H1 (cell line): ENCODE data around the gene POTEF. TPM values are rescaled to one million over a fixed set of nuclear protein-coding genes. Genes with fewer than 3 reads are reported as not detected.
"Not testable (repeated sequence)": the region's sequence is repeated elsewhere in the genome, so short reads cannot be mapped to it uniquely, and the experiment has no call there.

ENCODE experiments used
- CTCF ChIA-PET: fragments of 300-600 bp; sonication (Branson Sonifier 250); formaldehyde crosslinking; loops from one replicate; lab custom pipeline; 2021; ENCODE audit not compliant: partially characterized antibody; lab: Charles Lee
- POLR2A ChIA-PET: fragments of 300-600 bp; sonication (Branson Sonifier 250); formaldehyde crosslinking; loops from one replicate; lab custom pipeline; 2021; ENCODE audit warnings: inconsistent platforms; ENCODE audit not compliant: partially characterized antibody; lab: Charles Lee
- DNase-seq, 2 experiments: peaks; one replicate each; pipeline versions ENCODE4 v3.0.0 to v3.0.0-alpha.2; 2010 to 2022; ENCODE audit warnings: low spot score in 2 of 2, low read depth in 1 of 2, mixed read lengths in 1 of 2
- FAIRE-seq: peaks from 2 replicates; lab custom pipeline; 2011; peaks lifted over from hg19 to GRCh38; lab: Jason Lieb, UNC
- H2AFZ ChIP-seq: 2 replicates; pipeline ENCODE4 v1.8.1; 2012; ENCODE audit warnings: low read length, inconsistent platforms
- H2AK5ac ChIP-seq: 2 replicates; pipeline ENCODE4 v1.6.1; 2013; ENCODE audit warnings: low read depth, low read length
- H2BK120ac ChIP-seq: replicated peaks from 2 replicates; pipeline ENCODE3; 2013; ENCODE audit warnings: low read depth, low read length, inconsistent platforms
- H2BK12ac ChIP-seq: 2 replicates; pipeline ENCODE4 v1.6.1; 2013; ENCODE audit warnings: low read depth, low read length
- H2BK15ac ChIP-seq: 2 replicates; pipeline ENCODE4 v1.6.1; 2013; ENCODE audit warnings: low read length
- H2BK20ac ChIP-seq: 2 replicates; pipeline ENCODE4 v1.6.1; 2013; ENCODE audit warnings: low read length
- H2BK5ac ChIP-seq: 2 replicates; pipeline ENCODE4 v1.6.1; 2013; ENCODE audit warnings: low read depth, low read length
- H3K14ac ChIP-seq: 2 replicates; pipeline ENCODE4 v1.6.1; 2013; ENCODE audit warnings: inconsistent platforms; ENCODE audit not compliant: insufficient read length
- H3K18ac ChIP-seq: 2 replicates; pipeline ENCODE4 v1.6.1; 2013; ENCODE audit warnings: low read length; ENCODE audit errors: extremely low read depth
- H3K23ac ChIP-seq: 2 replicates; pipeline ENCODE4 v1.6.1; 2013; ENCODE audit warnings: inconsistent platforms; ENCODE audit not compliant: insufficient read length
- H3K23me2 ChIP-seq: 2 replicates; pipeline ENCODE4 v1.6.1; 2013; ENCODE audit warnings: low read depth, low read length
- H3K27ac ChIP-seq: 2 replicates; pipeline ENCODE4 v1.6.1; 2011; ENCODE audit warnings: low read depth, low read length, inconsistent platforms
- H3K27me3 ChIP-seq, 4 experiments: replicated peaks in 1 of 4; 1 replicate in 1 of 4; 2 replicates in 3 of 4; pipeline versions ENCODE4 v1.6.1 to v1.8.1; 2011 to 2013; ENCODE audit warnings: low read length in 3 of 4, mild to moderate bottlenecking in 3 of 4, inconsistent platforms in 2 of 4, mixed read lengths in 2 of 4, moderate library complexity in 1 of 4; ENCODE audit not compliant: control insufficient read depth in 3 of 4, insufficient read depth in 3 of 4; ENCODE audit errors: extremely low read depth in 1 of 4
- H3K36me3 ChIP-seq, 4 experiments: 2 replicates each; pipeline versions ENCODE4 v1.6.1 to v1.8.1; 2011 to 2013; ENCODE audit warnings: mild to moderate bottlenecking in 4 of 4, low read length in 3 of 4, moderate library complexity in 2 of 4, control low read depth in 1 of 4, inconsistent platforms in 1 of 4; ENCODE audit not compliant: insufficient read depth in 4 of 4, control insufficient read depth in 2 of 4
- H3K4ac ChIP-seq: replicated peaks from 2 replicates; pipeline ENCODE3; 2013; ENCODE audit warnings: low read length, low read depth, mixed read lengths, inconsistent platforms; ENCODE audit not compliant: insufficient read length
- H3K4me1 ChIP-seq, 4 experiments: replicated peaks in 1 of 4; 1 replicate in 1 of 4; 2 replicates in 3 of 4; pipeline versions ENCODE4 v1.6.1 to v1.8.1; 2011 to 2013; ENCODE audit warnings: low read length in 3 of 4, inconsistent platforms in 2 of 4, mixed read lengths in 1 of 4; ENCODE audit not compliant: insufficient read depth in 4 of 4, control insufficient read depth in 3 of 4
- H3K4me2 ChIP-seq, 2 experiments: 2 replicates each; pipeline versions ENCODE4 v1.6.1 to v1.8.1; 2011 to 2013; ENCODE audit warnings: low read depth in 2 of 2, low read length in 2 of 2, control low read depth in 1 of 2, inconsistent platforms in 1 of 2, mild to moderate bottlenecking in 1 of 2; ENCODE audit not compliant: insufficient read depth in 1 of 2
- H3K4me3 ChIP-seq, 4 experiments: fragments of 200-600, 300-600 bp in 1 of 4; sonication (generic), shearing (Covaris generic), sonication (Bioruptor Twin) in 1 of 4; 2 replicates each; pipeline versions ENCODE4 v1.5.1 to v1.8.1; 2011 to 2016; ENCODE audit warnings: low read length in 4 of 4, low read depth in 3 of 4, control low read depth in 2 of 4, inconsistent platforms in 2 of 4, mild to moderate bottlenecking in 2 of 4, mixed read lengths in 1 of 4, moderate library complexity in 1 of 4; ENCODE audit not compliant: insufficient read depth in 2 of 4; ENCODE audit errors: extremely low read depth in 1 of 4
- H3K56ac ChIP-seq: replicated peaks from 2 replicates; pipeline ENCODE3; 2013; ENCODE audit warnings: low read depth, mild to moderate bottlenecking, mixed read lengths, low read length, inconsistent platforms; ENCODE audit not compliant: insufficient read length
- H3K79me1 ChIP-seq: 2 replicates; pipeline ENCODE4 v1.6.1; 2013; ENCODE audit warnings: low read depth, low read length, control low read depth
- H3K79me2 ChIP-seq, 2 experiments: 2 replicates each; pipeline versions ENCODE4 v1.6.1 to v1.8.1; 2012 to 2013; ENCODE audit warnings: low read length in 2 of 2, mild to moderate bottlenecking in 2 of 2, inconsistent platforms in 1 of 2; ENCODE audit not compliant: insufficient read depth in 2 of 2, control insufficient read depth in 1 of 2
- H3K9ac ChIP-seq, 4 experiments: replicated peaks in 1 of 4; 1 replicate in 1 of 4; 2 replicates in 3 of 4; pipeline versions ENCODE4 v1.6.1 to v1.8.1; 2011 to 2013; ENCODE audit warnings: low read depth in 3 of 4, low read length in 3 of 4, control low read depth in 2 of 4, mild to moderate bottlenecking in 2 of 4, moderate library complexity in 2 of 4, inconsistent platforms in 1 of 4; ENCODE audit errors: extremely low read depth in 1 of 4
- H3K9me3 ChIP-seq, 2 experiments: 2 replicates each; pipeline versions ENCODE4 v1.6.1 to v1.8.1; 2012 to 2013; ENCODE audit warnings: mild to moderate bottlenecking in 2 of 2, moderate library complexity in 2 of 2, control low read depth in 1 of 2, inconsistent platforms in 1 of 2, low read depth in 1 of 2, low read length in 1 of 2, mixed read lengths in 1 of 2; ENCODE audit not compliant: insufficient read depth in 2 of 2
- H4K20me1 ChIP-seq, 2 experiments: replicated peaks in 1 of 2; 2 replicates each; pipeline versions ENCODE3 to v1.8.1; 2011 to 2013; ENCODE audit warnings: inconsistent platforms in 2 of 2, low read length in 2 of 2, mild to moderate bottlenecking in 1 of 2; ENCODE audit not compliant: insufficient read depth in 2 of 2, control insufficient read depth in 1 of 2
- H4K5ac ChIP-seq: 2 replicates; pipeline ENCODE4 v1.6.1; 2013; ENCODE audit warnings: low read length, low read depth, mixed read lengths, inconsistent platforms; ENCODE audit not compliant: insufficient read length
- H4K8ac ChIP-seq: 2 replicates; pipeline ENCODE4 v1.8.0; 2013; ENCODE audit warnings: mild to moderate bottlenecking, moderate library complexity, low read length, inconsistent platforms; ENCODE audit not compliant: insufficient read depth; ENCODE audit errors: extremely low read depth
- H4K91ac ChIP-seq: replicated peaks from 2 replicates; pipeline ENCODE3; 2013; ENCODE audit warnings: low read length, mixed read lengths, inconsistent platforms; ENCODE audit not compliant: insufficient read length
- WGBS, 2 experiments: shearing (Covaris generic) in 1 of 2; methylation state at CpG; one replicate each; pipeline versions ENCODE4 v1.1.6 to v1.1.7; 2013 to 2015; ENCODE audit warnings: low lambda C conversion rate in 2 of 2, mixed read lengths in 2 of 2, inconsistent platforms in 1 of 2, low coverage in 1 of 2, missing lambda C conversion rate in 1 of 2; ENCODE audit not compliant: insufficient replicate concordance in 2 of 2, insufficient coverage in 1 of 2, insufficient read length in 1 of 2; ENCODE audit errors: extremely low coverage in 1 of 2, missing lambda C conversion rate in 1 of 2; 5-methylcytosine and 5-hydroxymethylcytosine counted together
- polyA plus RNA-seq, 7 experiments: library from polyadenylated mRNA; depleted of rRNA in 3 of 7; stranded (reverse) in 5 of 7; unstranded in 2 of 7; fragments of >200 nt in 5 of 7; fragments of 200-250 nt in 2 of 7; gene quantifications; 1 replicate in 5 of 7; 2 replicates in 1 of 7; 4 replicates in 1 of 7; pipeline versions ENCODE4 v1.2.1 to v1.2.3, GENCODE V29; 2011 to 2013; ENCODE audit warnings: missing spikeins in 2 of 7, mixed read lengths in 2 of 7
- total RNA-seq: library from RNA; stranded (reverse); fragmentation: NEBNext Ultra II Directional; extraction: Animal tissue kit (Norgen Biotek cat#: 25700); gene quantifications from 2 replicates; pipeline ENCODE4 v1.2.1, GENCODE V29; 2021
- TF ChIP-seq, protein P1 (sequence below), 3 experiments: IDR thresholded peaks; 1 replicate in 2 of 3; 2 replicates in 1 of 3; pipeline versions ENCODE4 v1.5.1 to v1.6.1; 2011; ENCODE audit warnings: low read length in 3 of 3, mild to moderate bottlenecking in 3 of 3, inconsistent platforms in 2 of 3, low read depth in 1 of 3, moderate library complexity in 1 of 3; ENCODE audit not compliant: insufficient read depth in 1 of 3; ENCODE audit errors: control extremely low read depth in 1 of 3

POTEF gene
- total and polyA plus RNA-seq, 2 of the 8 experiments (the other 6 are each of a cell fraction or from before 2014, with no cell fraction given), result 0.24 to 0.36 TPM

DNA sequence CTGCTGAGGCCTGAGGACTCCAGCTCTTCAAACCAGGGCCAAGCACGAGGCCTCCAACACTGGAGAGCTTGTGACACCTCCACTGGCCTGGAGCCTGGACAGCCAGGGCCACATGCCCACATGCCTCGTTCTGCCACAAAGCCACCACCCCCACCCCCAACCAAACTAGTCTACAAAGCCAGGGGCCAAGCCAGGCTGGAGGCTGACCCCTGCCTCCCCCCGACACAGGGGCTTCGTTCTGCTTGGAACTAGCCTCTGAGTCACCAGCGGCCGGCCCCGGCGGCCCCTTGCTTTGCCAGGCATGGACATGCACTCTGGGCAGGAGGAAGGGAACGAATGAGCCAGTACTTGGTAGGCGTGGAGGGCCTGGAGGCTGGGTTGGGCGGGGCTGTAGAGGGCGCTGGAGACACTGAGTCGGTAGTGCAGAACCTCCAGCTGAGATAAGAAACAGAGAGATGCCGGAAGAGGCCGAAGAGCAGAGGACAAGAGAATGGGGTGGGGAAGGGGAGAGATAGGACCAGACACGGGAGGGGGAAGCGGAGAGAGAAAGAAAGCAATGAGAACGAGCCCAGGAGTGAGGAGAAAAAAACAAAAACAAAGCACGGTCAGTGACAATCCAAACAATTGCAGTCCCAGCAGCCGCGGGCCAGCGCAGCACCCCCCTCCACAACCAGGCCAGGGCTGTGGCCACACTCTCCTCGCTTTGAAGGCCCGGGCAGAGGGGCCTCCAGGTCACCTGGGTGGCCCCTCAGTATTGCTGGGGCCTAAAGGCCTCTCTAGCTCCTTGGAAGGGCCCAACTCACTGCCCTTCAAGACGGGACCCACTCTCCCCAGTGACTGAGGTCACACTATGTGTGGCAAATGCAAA lies 32.0 kb upstream of the POTEF start:
- not testable (repeated sequence) for H3K23me2 ChIP-seq, DNase-seq, H3K27ac ChIP-seq, H3K23ac ChIP-seq, H2AFZ ChIP-seq, H3K27me3 ChIP-seq, H3K18ac ChIP-seq, H3K4me2 ChIP-seq, H2BK5ac ChIP-seq, H4K8ac ChIP-seq, H3K9me3 ChIP-seq, H3K4me3 ChIP-seq, H4K5ac ChIP-seq, FAIRE-seq, H2BK12ac ChIP-seq, H4K91ac ChIP-seq, H3K4me1 ChIP-seq, H3K56ac ChIP-seq, H3K79me2 ChIP-seq, H2BK20ac ChIP-seq, H2BK15ac ChIP-seq, H4K20me1 ChIP-seq, H2BK120ac ChIP-seq, H3K4ac ChIP-seq, H2AK5ac ChIP-seq, H3K14ac ChIP-seq, H3K9ac ChIP-seq, H3K79me1 ChIP-seq
- ChIA-PET POLR2A (interaction anchor here (1.0 kb wide), 1 partner anchor 20 kb away, joined by 4 read pairs; the partner anchor contains the start of gene SMPD4), CTCF (interaction anchor here (0.6 to 1.7 kb wide), 2 partner anchors 10 to 172 kb away, joined by 4 read pairs; no protein-coding TSS in a partner anchor)
- TF ChIP-seq, protein P1, sequence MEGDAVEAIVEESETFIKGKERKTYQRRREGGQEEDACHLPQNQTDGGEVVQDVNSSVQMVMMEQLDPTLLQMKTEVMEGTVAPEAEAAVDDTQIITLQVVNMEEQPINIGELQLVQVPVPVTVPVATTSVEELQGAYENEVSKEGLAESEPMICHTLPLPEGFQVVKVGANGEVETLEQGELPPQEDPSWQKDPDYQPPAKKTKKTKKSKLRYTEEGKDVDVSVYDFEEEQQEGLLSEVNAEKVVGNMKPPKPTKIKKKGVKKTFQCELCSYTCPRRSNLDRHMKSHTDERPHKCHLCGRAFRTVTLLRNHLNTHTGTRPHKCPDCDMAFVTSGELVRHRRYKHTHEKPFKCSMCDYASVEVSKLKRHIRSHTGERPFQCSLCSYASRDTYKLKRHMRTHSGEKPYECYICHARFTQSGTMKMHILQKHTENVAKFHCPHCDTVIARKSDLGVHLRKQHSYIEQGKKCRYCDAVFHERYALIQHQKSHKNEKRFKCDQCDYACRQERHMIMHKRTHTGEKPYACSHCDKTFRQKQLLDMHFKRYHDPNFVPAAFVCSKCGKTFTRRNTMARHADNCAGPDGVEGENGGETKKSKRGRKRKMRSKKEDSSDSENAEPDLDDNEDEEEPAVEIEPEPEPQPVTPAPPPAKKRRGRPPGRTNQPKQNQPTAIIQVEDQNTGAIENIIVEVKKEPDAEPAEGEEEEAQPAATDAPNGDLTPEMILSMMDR (IDR thresholded peaks at IDR 0.05; ENCODE audit: control extremely low read depth in 1 of 3, insufficient read depth in 1 of 3, low read depth in 1 of 3, low read length in 3 of 3), result peak in 2 of 3 experiments; percentile 14 to 19; a peak in 2 of 4 replicates
- peaks cover 3 to 31% (median 16%) of the 10 kb centered on the region in 4 experiments for H3K36me3 ChIP-seq
- WGBS, 2 experiments, result 79% methylated on average over 20 of the region's 25 CpGs; no CpG with 5 or more reads in 1 of the 2 experiments
